Measurements from ENCODE around the gene LLGL2.

The LLGL2 gene

GRCh38 chr17:75546181-75546580 is 20.7 kb downstream of the LLGL2 start:
- no peak for DNase-seq (ENCODE audit: insufficient read length, low spot score)
- no peak for FAIRE-seq
- TF ChIP-seq CTCF (IDR thresholded peaks at IDR 0.05; ENCODE audit: insufficient read depth, missing control alignments): no peak

DNA sequence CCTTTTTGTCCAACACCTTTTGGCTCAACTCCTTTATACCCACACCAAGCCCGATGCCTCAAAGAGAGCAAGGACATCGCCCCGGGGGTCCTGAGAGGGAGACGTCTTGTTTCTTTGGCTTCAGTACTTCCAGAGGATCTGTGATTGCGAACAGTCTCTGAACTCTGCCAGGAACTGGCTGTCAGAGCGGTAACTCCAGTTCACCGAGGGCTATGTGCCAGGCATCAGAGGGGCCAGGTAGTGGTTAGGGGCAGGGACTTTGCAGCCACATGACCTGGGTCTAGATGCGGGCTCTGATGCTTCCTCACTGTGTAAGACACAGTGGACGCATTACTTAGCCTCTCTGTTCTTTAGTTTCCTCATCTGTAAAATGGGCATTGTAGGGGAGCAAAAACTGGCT is 21.6 kb downstream of the LLGL2 start:
- no peak for DNase-seq (ENCODE audit: insufficient read length, low spot score)
- FAIRE-seq: no peak
- TF ChIP-seq CTCF (IDR thresholded peaks at IDR 0.05; ENCODE audit: insufficient read depth, missing control alignments): no peak

DNA sequence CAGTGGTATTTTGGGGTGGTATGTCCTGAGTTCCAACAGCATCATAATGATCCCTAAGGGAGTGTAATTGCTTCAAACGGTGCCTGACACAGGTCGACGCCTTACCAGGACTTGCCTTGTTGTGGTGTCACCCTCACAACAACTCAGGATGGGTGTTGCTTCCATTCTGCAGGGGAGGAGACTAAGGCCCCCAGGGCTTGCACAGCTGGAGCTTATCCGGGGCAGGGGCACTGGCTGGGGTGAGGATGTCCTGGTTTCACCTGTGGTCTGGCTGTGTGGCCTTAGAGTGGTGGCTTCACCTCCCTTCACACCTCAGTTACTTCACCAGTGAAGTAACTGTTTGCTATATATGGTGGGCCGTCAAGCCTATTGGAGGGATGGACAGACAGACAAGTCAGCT is 23.3 kb downstream of the LLGL2 start:
- DNase-seq (ENCODE audit: insufficient read length, low spot score) (no peak), FAIRE-seq (no peak)
- TF ChIP-seq CTCF (IDR thresholded peaks at IDR 0.05; ENCODE audit: insufficient read depth, missing control alignments): no peak

- TF ChIP-seq CTCF (IDR thresholded peaks at IDR 0.05; ENCODE audit: insufficient read depth, missing control alignments): no peak
- no peak for DNase-seq (ENCODE audit: insufficient read length, low spot score)
- FAIRE-seq: no peak
These were observed 24.0 kb downstream of the LLGL2 start for GRCh38 chr17:75549246-75550138.

- no peak for TF ChIP-seq CTCF (IDR thresholded peaks at IDR 0.05; ENCODE audit: insufficient read depth, missing control alignments)
- FAIRE-seq (no peak), DNase-seq (ENCODE audit: insufficient read length, low spot score) (no peak)
These were observed 24.6 kb downstream of the LLGL2 start for GRCh38 chr17:75550139-75550465.

GRCh38 chr17:75551266-75551665 is 25.8 kb downstream of the LLGL2 start:
- no peak for DNase-seq (ENCODE audit: insufficient read length, low spot score)
- FAIRE-seq: no peak
- TF ChIP-seq CTCF (IDR thresholded peaks at IDR 0.05; ENCODE audit: insufficient read depth, missing control alignments): no peak

All from D721Med (cell line).